ENCODE data around the gene LUZP2. TPM values are rescaled to one million over a fixed set of nuclear protein-coding genes. Genes with fewer than 3 reads are reported as not detected.

Gene LUZP2
- total and polyA plus RNA-seq, 9 of the 15 experiments (the other 6 are each of a cell fraction or from before 2014, with no cell fraction given): not detected

DNA sequence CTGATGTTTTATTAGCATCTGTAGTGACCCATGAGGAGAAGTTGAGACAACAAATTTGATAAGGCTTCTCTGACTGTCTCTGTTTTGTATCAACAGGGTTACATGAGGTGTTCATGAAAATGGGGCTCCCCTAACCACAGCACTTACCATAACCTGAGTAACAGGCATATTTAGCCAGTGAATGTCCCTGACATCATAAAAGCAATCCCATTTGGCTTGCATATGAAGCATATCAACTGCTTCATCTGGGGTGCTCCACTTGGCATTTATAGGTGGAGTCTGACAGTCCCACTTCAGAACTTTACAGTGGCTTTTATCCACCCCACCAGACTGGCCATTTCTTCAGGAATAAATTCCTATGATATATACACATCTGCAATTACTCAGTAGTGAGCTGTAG is 257.6 kb downstream of the LUZP2 start (continued):
- TF ChIP-seq, protein P1, sequence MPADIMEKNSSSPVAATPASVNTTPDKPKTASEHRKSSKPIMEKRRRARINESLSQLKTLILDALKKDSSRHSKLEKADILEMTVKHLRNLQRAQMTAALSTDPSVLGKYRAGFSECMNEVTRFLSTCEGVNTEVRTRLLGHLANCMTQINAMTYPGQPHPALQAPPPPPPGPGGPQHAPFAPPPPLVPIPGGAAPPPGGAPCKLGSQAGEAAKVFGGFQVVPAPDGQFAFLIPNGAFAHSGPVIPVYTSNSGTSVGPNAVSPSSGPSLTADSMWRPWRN (IDR thresholded peaks at IDR 0.05; ENCODE audit: low read depth): no peak
- TF ChIP-seq NFXL1 (CRISPR knock-in tag; IDR thresholded peaks at IDR 0.05): no peak
- TF ChIP-seq ZNF780A (CRISPR knock-in tag; IDR thresholded peaks at IDR 0.05): no peak

DNA sequence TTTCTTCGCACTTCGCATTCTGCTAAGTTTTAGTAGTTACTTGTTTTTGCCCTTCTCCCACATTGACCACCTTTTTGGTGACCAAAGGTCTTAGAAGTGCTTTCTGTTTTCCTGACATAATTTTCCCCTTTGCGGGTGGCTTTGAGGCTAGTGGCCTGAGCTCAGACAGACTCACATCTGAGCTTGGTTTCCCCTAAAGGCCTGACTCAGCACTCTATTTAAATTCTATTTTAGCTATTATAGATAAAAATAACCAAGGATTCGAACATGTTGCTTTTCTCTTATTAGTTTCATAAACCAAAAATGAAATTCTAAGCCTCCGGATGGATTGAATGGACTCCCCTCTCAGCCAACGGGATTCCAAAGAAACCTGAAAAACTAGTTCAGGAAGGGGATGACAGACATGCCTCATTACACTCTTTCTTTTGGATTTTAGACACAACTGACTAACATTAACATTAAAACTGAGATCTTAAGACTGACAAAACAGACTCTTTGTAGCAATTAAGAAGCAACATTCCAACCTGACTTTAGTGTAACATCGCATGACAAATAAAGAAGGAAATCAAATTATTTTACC is 258.5 kb downstream of the LUZP2 start:
- Histone ChIP-seq H3K9me3 (replicated peaks; ENCODE audit: control insufficient read depth, insufficient read depth, low read depth, low read length) (no peaks in the 10 kb centered on the region), H3K4me3 (no peak overlapping the region), H3K9ac (ENCODE audit: insufficient read depth in 1 of 2, low read depth in 2 of 2, low read length in 2 of 2) (no peak overlapping the region), H3K27ac (ENCODE audit: extremely low read depth, low read depth, low read length) (no peak overlapping the region), H3K79me2 (ENCODE audit: control insufficient read depth, insufficient read depth, low read length) (no peaks in the 10 kb centered on the region), H3K4me2 (ENCODE audit: insufficient read depth, low read length) (no peak overlapping the region), H2AFZ (ENCODE audit: low read depth, low read length) (no peak overlapping the region), H3K4me1 (replicated peaks in 1 of 2; ENCODE audit: control insufficient read depth in 2 of 2, insufficient read depth in 2 of 2, low read length in 2 of 2) (no peaks in the 10 kb centered on the region), H3K9me1 (ENCODE audit: control insufficient read depth, insufficient read depth, low read length) (no peaks in the 10 kb centered on the region), H3K27me3 (ENCODE audit: control insufficient read depth in 2 of 2, insufficient read depth in 2 of 2, low read length in 2 of 2) (no peaks in the 10 kb centered on the region), H4K20me1 (replicated peaks; ENCODE audit: control insufficient read depth, insufficient read depth, low read length) (no peaks in the 10 kb centered on the region), H3K36me3 (ENCODE audit: control insufficient read depth, insufficient read depth, low read length) (no peaks in the 10 kb centered on the region)
- no peak for DNase-seq (ENCODE audit: extremely low read depth in 1 of 4, low spot score in 3 of 4)
- 3% methylated on average over 7 of the region's 7 CpGs for WGBS (ENCODE audit: insufficient coverage, low coverage, missing lambda C conversion rate)
- ChIA-PET POLR2A (no interaction called here), CTCF (ENCODE audit: low intra/inter-chr PET ratio) (no interaction called here)
- FAIRE-seq: no peak
- intact Hi-C loops (cut with micrococcal nuclease): no loop called here
- in situ Hi-C loops (cut with MboI): no loop called here
- BruUV-seq (replicated peaks): no TSS peak
- ATAC-seq: no peak
- TF ChIP-seq POLR2A (conservative IDR thresholded peaks at IDR 0.05) (no peak), MECOM (CRISPR knock-in tag; IDR thresholded peaks at IDR 0.05) (no peak), RCOR1 (IDR thresholded peaks at IDR 0.05; ENCODE audit: borderline replicate concordance in 1 of 2, low read depth in 2 of 2, low read length in 2 of 2) (no peak), ZC3H4 (CRISPR knock-in tag; IDR thresholded peaks at IDR 0.05; ENCODE audit: borderline replicate concordance) (no peak), ARID1B (IDR thresholded peaks at IDR 0.05) (no peak), ZNF146 (CRISPR knock-in tag; IDR thresholded peaks at IDR 0.05; ENCODE audit: unreplicated experiment) (no peak), EP300 (IDR thresholded peaks at IDR 0.05; ENCODE audit: low read length) (no peak), CREB1 (IDR thresholded peaks at IDR 0.05) (no peak), CREB1 (CRISPR knock-in tag; IDR thresholded peaks at IDR 0.05) (no peak), ZNF699 (CRISPR knock-in tag; IDR thresholded peaks at IDR 0.05; ENCODE audit: insufficient replicate concordance) (no peak), FOXJ3 (CRISPR knock-in tag; IDR thresholded peaks at IDR 0.05) (no peak), IRF2 (CRISPR knock-in tag; IDR thresholded peaks at IDR 0.05) (no peak), EP400 (IDR thresholded peaks at IDR 0.05) (no peak), ZNF184 (CRISPR knock-in tag; IDR thresholded peaks at IDR 0.05) (no peak), TOE1 (IDR thresholded peaks at IDR 0.05; ENCODE audit: borderline replicate concordance) (no peak), TOE1 (CRISPR knock-in tag; IDR thresholded peaks at IDR 0.05; ENCODE audit: borderline replicate concordance, low read depth) (no peak), ZNF316 (IDR thresholded peaks at IDR 0.05) (no peak)
- TF ChIP-seq, protein P2, sequence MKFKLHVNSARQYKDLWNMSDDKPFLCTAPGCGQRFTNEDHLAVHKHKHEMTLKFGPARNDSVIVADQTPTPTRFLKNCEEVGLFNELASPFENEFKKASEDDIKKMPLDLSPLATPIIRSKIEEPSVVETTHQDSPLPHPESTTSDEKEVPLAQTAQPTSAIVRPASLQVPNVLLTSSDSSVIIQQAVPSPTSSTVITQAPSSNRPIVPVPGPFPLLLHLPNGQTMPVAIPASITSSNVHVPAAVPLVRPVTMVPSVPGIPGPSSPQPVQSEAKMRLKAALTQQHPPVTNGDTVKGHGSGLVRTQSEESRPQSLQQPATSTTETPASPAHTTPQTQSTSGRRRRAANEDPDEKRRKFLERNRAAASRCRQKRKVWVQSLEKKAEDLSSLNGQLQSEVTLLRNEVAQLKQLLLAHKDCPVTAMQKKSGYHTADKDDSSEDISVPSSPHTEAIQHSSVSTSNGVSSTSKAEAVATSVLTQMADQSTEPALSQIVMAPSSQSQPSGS (CRISPR knock-in tag; IDR thresholded peaks at IDR 0.05): no peak
- TF ChIP-seq, protein P3, sequence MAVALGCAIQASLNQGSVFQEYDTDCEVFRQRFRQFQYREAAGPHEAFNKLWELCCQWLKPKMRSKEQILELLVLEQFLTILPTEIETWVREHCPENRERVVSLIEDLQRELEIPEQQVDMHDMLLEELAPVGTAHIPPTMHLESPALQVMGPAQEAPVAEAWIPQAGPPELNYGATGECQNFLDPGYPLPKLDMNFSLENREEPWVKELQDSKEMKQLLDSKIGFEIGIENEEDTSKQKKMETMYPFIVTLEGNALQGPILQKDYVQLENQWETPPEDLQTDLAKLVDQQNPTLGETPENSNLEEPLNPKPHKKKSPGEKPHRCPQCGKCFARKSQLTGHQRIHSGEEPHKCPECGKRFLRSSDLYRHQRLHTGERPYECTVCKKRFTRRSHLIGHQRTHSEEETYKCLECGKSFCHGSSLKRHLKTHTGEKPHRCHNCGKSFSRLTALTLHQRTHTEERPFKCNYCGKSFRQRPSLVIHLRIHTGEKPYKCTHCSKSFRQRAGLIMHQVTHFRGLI (CRISPR knock-in tag; IDR thresholded peaks at IDR 0.05): no peak
